SU-DHL-6 (cell line): ENCODE results near the gene FBXW2.

Source experiments
- EZH2phosphoT487 ChIP-seq: fragments of 200-600 bp; sonication (generic), shearing (Covaris generic); conservative IDR thresholded peaks from 2 replicates; pipeline ENCODE4 v1.6.1; 2018; ENCODE audit warnings: mild to moderate bottlenecking, antibody characterized with exemption, low read length, moderate library complexity, mixed read lengths
- TF ChIP-seq, protein P1 (sequence below): fragments of 200-600 bp; sonication (generic); IDR thresholded peaks from one replicate; pipeline ENCODE4 v1.5.1; 2017; ENCODE audit warnings: antibody characterized with exemption, mild to moderate bottlenecking, low read length, moderate library complexity; ENCODE audit not compliant: insufficient read depth, poor library complexity, severe bottlenecking

DNA sequence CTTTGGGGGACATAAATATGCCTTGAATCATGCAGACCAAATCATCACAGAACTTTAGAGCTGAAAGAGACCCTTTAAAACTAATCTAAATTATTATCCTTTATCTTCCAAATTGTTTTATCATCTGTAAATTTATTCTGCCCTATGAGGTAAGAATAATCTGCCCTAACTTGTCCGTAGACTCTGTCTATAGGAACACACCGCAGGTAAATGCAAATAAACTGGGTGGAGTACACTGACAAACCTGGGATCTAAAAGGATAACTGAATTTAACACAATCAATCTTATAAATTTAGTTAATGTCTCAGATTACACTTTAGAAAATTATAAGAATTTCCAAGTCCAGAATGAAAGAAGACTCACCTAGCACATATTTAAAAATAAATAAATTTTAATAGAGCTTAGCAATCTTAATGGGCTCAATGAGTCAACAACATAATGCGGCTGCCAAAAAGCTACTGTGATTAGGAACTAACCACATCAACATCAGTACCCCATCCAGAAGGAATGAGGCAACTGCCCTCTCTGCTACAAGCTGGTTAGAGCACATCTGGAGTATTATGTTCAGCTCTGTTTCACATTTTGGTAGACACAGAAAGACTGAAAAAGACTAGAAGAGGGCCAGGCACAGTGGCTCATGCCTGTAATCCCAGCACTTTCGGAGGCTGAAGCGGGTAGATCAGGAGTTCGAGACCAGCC, 84.5 kb downstream of the FBXW2 start:
- TF ChIP-seq, protein P1, sequence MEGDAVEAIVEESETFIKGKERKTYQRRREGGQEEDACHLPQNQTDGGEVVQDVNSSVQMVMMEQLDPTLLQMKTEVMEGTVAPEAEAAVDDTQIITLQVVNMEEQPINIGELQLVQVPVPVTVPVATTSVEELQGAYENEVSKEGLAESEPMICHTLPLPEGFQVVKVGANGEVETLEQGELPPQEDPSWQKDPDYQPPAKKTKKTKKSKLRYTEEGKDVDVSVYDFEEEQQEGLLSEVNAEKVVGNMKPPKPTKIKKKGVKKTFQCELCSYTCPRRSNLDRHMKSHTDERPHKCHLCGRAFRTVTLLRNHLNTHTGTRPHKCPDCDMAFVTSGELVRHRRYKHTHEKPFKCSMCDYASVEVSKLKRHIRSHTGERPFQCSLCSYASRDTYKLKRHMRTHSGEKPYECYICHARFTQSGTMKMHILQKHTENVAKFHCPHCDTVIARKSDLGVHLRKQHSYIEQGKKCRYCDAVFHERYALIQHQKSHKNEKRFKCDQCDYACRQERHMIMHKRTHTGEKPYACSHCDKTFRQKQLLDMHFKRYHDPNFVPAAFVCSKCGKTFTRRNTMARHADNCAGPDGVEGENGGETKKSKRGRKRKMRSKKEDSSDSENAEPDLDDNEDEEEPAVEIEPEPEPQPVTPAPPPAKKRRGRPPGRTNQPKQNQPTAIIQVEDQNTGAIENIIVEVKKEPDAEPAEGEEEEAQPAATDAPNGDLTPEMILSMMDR, result no peak
- no peak for TF ChIP-seq EZH2phosphoT487
